GM12878 (cell line): ENCODE results near the gene VARS2.

Experiments
- E2F8 ChIP-seq: fragments of 450-650 bp; IDR thresholded peaks from 2 replicates; pipeline ENCODE4 v1.6.1; 2018; ENCODE audit warnings: mild to moderate bottlenecking, low read depth, moderate library complexity; ENCODE audit not compliant: partially characterized antibody
- EP300 ChIP-seq, 2 experiments: fragments of 150-350 bp in 1 of 2; IDR thresholded peaks; 2 replicates each; pipeline ENCODE4 v1.6.1; 2011 to 2012; ENCODE audit warnings: low read depth in 2 of 2, low read length in 2 of 2, borderline replicate concordance in 1 of 2, improper control_type of control experiment in 1 of 2, inconsistent platforms in 1 of 2; ENCODE audit not compliant: control insufficient read depth in 1 of 2
- GABPA ChIP-seq: IDR thresholded peaks from 2 replicates; pipeline ENCODE4 v1.6.1; 2014; ENCODE audit warnings: antibody characterized with exemption, low read depth, mild to moderate bottlenecking, inconsistent platforms
- TF ChIP-seq, protein P1 (sequence below): IDR thresholded peaks from 2 replicates; pipeline ENCODE4 v1.6.1; 2012; ENCODE audit warnings: low read depth, low read length, improper control_type of control experiment

DNA sequence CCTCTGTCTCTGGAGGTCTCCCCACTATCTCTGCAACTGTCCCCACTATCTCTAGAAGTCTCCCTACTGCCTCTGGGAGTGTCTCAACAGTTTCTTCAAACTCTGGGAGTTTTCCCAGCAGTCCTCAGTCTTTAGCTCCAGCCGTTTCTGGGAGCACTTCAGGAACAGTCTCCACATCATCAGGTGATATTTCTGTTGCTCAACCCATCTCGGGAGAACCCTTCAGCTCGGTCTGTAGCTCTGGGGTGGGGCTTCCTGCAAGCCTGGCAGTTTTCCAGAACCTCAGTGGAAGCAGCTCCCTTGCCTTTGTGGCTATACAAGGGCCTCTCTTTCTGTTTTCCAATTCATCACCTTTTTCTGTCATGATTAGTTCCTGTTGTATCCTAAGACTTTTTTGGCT, 21.0 kb downstream of the VARS2 start:
- no peak for TF ChIP-seq GABPA
- no peak for TF ChIP-seq E2F8
- no peak for TF ChIP-seq EP300 (IDR thresholded peaks at IDR 0.05; ENCODE audit: borderline replicate concordance in 1 of 2, control insufficient read depth in 1 of 2, low read depth in 2 of 2, low read length in 2 of 2)
- TF ChIP-seq, protein P1, sequence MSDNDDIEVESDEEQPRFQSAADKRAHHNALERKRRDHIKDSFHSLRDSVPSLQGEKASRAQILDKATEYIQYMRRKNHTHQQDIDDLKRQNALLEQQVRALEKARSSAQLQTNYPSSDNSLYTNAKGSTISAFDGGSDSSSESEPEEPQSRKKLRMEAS, result no peak
